ENCODE measurements around the gene EFNB1.

The EFNB1 gene

DNA sequence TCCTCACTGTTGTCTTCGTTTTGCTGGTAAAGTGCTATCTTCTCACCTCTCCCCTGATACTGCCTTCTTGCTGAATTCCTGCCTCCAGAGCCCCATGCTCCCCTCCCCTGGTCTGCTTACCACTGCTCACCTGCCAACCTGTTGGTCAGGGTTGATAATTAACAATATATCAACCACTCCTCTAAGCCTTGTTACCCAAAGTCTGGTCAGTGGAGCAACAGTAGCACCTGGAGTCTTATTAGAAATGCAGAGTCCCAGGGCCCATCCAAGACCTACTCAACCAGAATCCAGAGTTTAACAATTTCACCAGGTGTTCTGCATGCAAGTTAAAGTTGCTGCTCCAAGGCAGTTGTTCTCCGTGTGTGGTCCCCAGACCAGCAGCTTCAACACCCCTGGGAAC, 55.0 kb downstream of the EFNB1 start:
- no peak for DNase-seq (ENCODE audit: low read depth in 2 of 2)

GRCh38 chrX:68889249-68889648, 60.4 kb downstream of the EFNB1 start:
- no peak for DNase-seq (ENCODE audit: low read depth in 2 of 2)
